Measurements from ENCODE around the gene TLE1.

The TLE1 gene

GRCh38 chr9:81560851-81561732 lies 128.3 kb downstream of the TLE1 start:
- TF ChIP-seq CTCF (IDR thresholded peaks at IDR 0.05; ENCODE audit: low read length) (no peak), EZH2 (IDR thresholded peaks at IDR 0.05; ENCODE audit: borderline replicate concordance, low read length) (no peak)
- Histone ChIP-seq H3K36me3 (ENCODE audit: insufficient read depth, low read length) (no peaks in the 10 kb centered on the region), H3K4me3 (ENCODE audit: low read depth, low read length, poor library complexity, severe bottlenecking) (no peak overlapping the region), H4K20me1 (ENCODE audit: insufficient read depth, low read length) (no peaks in the 10 kb centered on the region), H3K27me3 (ENCODE audit: insufficient read depth, low read length) (no peaks in the 10 kb centered on the region), H3K4me2 (ENCODE audit: low read length) (no peak overlapping the region), H3K4me1 (ENCODE audit: insufficient read depth, low read length, severe bottlenecking) (no peaks in the 10 kb centered on the region), H2AFZ (ENCODE audit: low read length) (no peak overlapping the region), H3F3A (ENCODE audit: insufficient read depth, low read length) (no peaks in the 10 kb centered on the region), H3K27ac (ENCODE audit: low read depth, low read length, poor library complexity, severe bottlenecking) (no peak overlapping the region), H3K79me2 (ENCODE audit: insufficient read depth, low read length) (no peaks in the 10 kb centered on the region), H3K9ac (ENCODE audit: low read length) (no peak overlapping the region), H3K9me3 (ENCODE audit: low read length) (no peaks in the 10 kb centered on the region), H3K9me2 (ENCODE audit: low read depth, low read length) (no peaks in the 10 kb centered on the region)

DNA sequence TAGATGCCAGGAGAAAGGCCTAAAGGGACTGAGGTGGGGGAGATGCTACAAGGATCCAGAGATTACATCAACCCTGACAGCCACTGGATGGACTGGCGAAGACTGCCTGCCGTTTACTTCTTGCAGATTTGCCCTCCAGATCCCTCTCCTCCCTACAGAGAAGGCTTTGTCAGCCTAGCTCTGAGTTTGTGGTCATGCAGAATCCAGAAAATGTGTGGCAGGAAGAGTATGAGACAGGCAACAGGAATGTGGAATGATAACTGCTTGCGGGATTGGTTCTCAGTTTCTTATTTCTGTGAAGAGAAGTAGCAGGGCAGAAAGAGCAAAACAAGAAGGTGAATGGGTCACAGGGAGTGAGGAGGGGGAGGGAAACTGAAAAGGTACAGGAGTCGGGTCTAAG lies 129.6 kb downstream of the TLE1 start:
- H3K4me3 ChIP-seq (ENCODE audit: low read depth, low read length, poor library complexity, severe bottlenecking): no peak overlapping the region
- TF ChIP-seq EZH2 (IDR thresholded peaks at IDR 0.05; ENCODE audit: borderline replicate concordance, low read length): no peak
- no peak for TF ChIP-seq CTCF (IDR thresholded peaks at IDR 0.05; ENCODE audit: low read length)
- no peak overlapping the region for H3K9ac ChIP-seq (ENCODE audit: low read length)
- no peak overlapping the region for H3K4me2 ChIP-seq (ENCODE audit: low read length)
- H3K9me3 ChIP-seq (ENCODE audit: low read length): no peaks in the 10 kb centered on the region
- H3K79me2 ChIP-seq (ENCODE audit: insufficient read depth, low read length): no peaks in the 10 kb centered on the region
- H3K36me3 ChIP-seq (ENCODE audit: insufficient read depth, low read length): no peaks in the 10 kb centered on the region
- H3K9me2 ChIP-seq (ENCODE audit: low read depth, low read length): no peaks in the 10 kb centered on the region
- H3F3A ChIP-seq (ENCODE audit: insufficient read depth, low read length): no peaks in the 10 kb centered on the region
- H3K4me1 ChIP-seq (ENCODE audit: insufficient read depth, low read length, severe bottlenecking): no peaks in the 10 kb centered on the region
- H3K27me3 ChIP-seq (ENCODE audit: insufficient read depth, low read length): no peaks in the 10 kb centered on the region
- H3K27ac ChIP-seq (ENCODE audit: low read depth, low read length, poor library complexity, severe bottlenecking): no peak overlapping the region
- no peak overlapping the region for H2AFZ ChIP-seq (ENCODE audit: low read length)
- no peaks in the 10 kb centered on the region for H4K20me1 ChIP-seq (ENCODE audit: insufficient read depth, low read length)

GRCh38 chr9:81559197-81559596 lies 130.2 kb downstream of the TLE1 start:
- Histone ChIP-seq H3F3A (ENCODE audit: insufficient read depth, low read length) (no peaks in the 10 kb centered on the region), H3K9ac (ENCODE audit: low read length) (no peak overlapping the region), H4K20me1 (ENCODE audit: insufficient read depth, low read length) (no peaks in the 10 kb centered on the region), H3K4me3 (ENCODE audit: low read depth, low read length, poor library complexity, severe bottlenecking) (no peak overlapping the region), H3K4me2 (ENCODE audit: low read length) (no peak overlapping the region), H3K79me2 (ENCODE audit: insufficient read depth, low read length) (no peaks in the 10 kb centered on the region), H3K27me3 (ENCODE audit: insufficient read depth, low read length) (no peaks in the 10 kb centered on the region), H3K4me1 (ENCODE audit: insufficient read depth, low read length, severe bottlenecking) (no peaks in the 10 kb centered on the region), H2AFZ (ENCODE audit: low read length) (no peak overlapping the region), H3K27ac (ENCODE audit: low read depth, low read length, poor library complexity, severe bottlenecking) (no peak overlapping the region), H3K9me3 (ENCODE audit: low read length) (no peaks in the 10 kb centered on the region), H3K36me3 (ENCODE audit: insufficient read depth, low read length) (no peaks in the 10 kb centered on the region), H3K9me2 (ENCODE audit: low read depth, low read length) (no peaks in the 10 kb centered on the region)
- no peak for TF ChIP-seq EZH2 (IDR thresholded peaks at IDR 0.05; ENCODE audit: borderline replicate concordance, low read length)
- TF ChIP-seq CTCF (IDR thresholded peaks at IDR 0.05; ENCODE audit: low read length): no peak
